Glutamatergic neuron (in vitro differentiated cells): ENCODE measurements around the gene BAG5. TPM values are rescaled to one million over a fixed set of nuclear protein-coding genes. Genes with fewer than 3 reads are reported as not detected.

ENCODE experiments used
- DNase-seq: peaks from one replicate; pipeline ENCODE4 v3.0.0; 2022
- H3K27ac Mint-ChIP-seq: one replicate; pipeline ENCODE4 v1.8.0; 2020; ENCODE audit warnings: mild to moderate bottlenecking, mixed read lengths, inconsistent platforms; ENCODE audit not compliant: unreplicated experiment
- H3K27me3 Mint-ChIP-seq: one replicate; pipeline ENCODE4 v1.8.0; 2020; ENCODE audit warnings: mild to moderate bottlenecking, moderate library complexity, mixed read lengths, inconsistent platforms; ENCODE audit not compliant: unreplicated experiment
- H3K36me3 Mint-ChIP-seq: one replicate; pipeline ENCODE4 v1.8.0; 2020; ENCODE audit warnings: mild to moderate bottlenecking, mixed read lengths, inconsistent platforms; ENCODE audit not compliant: unreplicated experiment
- H3K4me1 Mint-ChIP-seq: one replicate; pipeline ENCODE4 v1.8.0; 2020; ENCODE audit warnings: mild to moderate bottlenecking, low read depth, mixed read lengths, inconsistent platforms; ENCODE audit not compliant: unreplicated experiment
- H3K4me3 Mint-ChIP-seq: one replicate; pipeline ENCODE4 v1.8.0; 2020; ENCODE audit warnings: mild to moderate bottlenecking, mixed read lengths, inconsistent platforms; ENCODE audit not compliant: unreplicated experiment
- H3K9me3 Mint-ChIP-seq: one replicate; pipeline ENCODE4 v1.8.0; 2020; ENCODE audit warnings: mild to moderate bottlenecking, moderate library complexity, mixed read lengths, inconsistent platforms; ENCODE audit not compliant: unreplicated experiment
- CTCF ChIP-seq: fragments of 200-600 bp; sonication (generic); IDR thresholded peaks from one replicate; pipeline ENCODE4 v1.5.0; 2021; ENCODE audit not compliant: partially characterized antibody, unreplicated experiment
- total RNA-seq: library from RNA; stranded (reverse); fragmentation: NEBNext Ultra II Directional; extraction: Animal tissue kit (Norgen Biotek cat#: 25700); gene quantifications from one replicate; pipeline ENCODE4 v1.2.1, GENCODE V29; 2021; ENCODE audit not compliant: unreplicated experiment

Gene BAG5
- total RNA-seq, 1 donor from 2014 or later: 34.4 TPM

DNA sequence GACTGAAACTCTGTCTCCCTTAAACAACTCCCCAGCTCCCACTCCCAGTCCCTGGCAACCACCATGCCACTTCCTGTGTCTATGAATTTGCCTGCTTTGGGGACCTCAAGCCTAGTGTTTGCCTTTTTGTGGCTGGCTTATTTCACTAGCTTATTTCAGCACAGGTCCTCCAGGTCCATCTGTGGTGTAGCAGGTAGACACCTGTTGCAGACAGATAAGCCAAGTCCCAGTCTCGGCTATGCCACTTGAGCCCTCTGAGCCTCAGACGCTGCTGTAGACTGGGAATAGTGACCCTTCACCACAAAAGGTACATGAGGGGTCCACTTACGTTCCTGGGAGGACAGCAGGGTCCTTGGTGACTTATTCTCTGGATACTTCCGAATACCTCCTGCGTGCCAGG, 42.2 kb upstream of the BAG5 start:
- Mint-ChIP-seq H3K4me1 (peaks cover 28% of the 10 kb centered on the region), H3K27me3 (peaks cover 19% of the 10 kb centered on the region), H3K36me3 (peaks cover 4% of the 10 kb centered on the region), H3K4me3 (no peak overlapping the region), H3K27ac (no peak overlapping the region), H3K9me3 (peaks cover 20% of the 10 kb centered on the region)
- TF ChIP-seq CTCF: no peak
- DNase-seq: no peak

- H3K9me3 Mint-ChIP-seq: peaks cover 12% of the 10 kb centered on the region
- no peak for TF ChIP-seq CTCF
- no peak overlapping the region for H3K4me3 Mint-ChIP-seq
- H3K4me1 Mint-ChIP-seq: peaks cover 21% of the 10 kb centered on the region
- peaks cover 7% of the 10 kb centered on the region for H3K27me3 Mint-ChIP-seq
- H3K36me3 Mint-ChIP-seq: no peaks in the 10 kb centered on the region
- H3K27ac Mint-ChIP-seq: no peak overlapping the region
- no peak for DNase-seq
These were observed 38.0 kb upstream of the BAG5 start for GRCh38 chr14:103600503-103600902.

GRCh38 chr14:103597623-103598377, 35.3 kb upstream of the BAG5 start:
- TF ChIP-seq CTCF: no peak
- H3K27ac Mint-ChIP-seq: peak overlapping the region; percentile 33
- peaks cover 17% of the 10 kb centered on the region for H3K27me3 Mint-ChIP-seq
- no peak for DNase-seq
- H3K4me3 Mint-ChIP-seq: no peak overlapping the region
- peaks cover 22% of the 10 kb centered on the region for H3K9me3 Mint-ChIP-seq
- H3K36me3 Mint-ChIP-seq: no peaks in the 10 kb centered on the region
- peaks cover 25% of the 10 kb centered on the region for H3K4me1 Mint-ChIP-seq

DNA sequence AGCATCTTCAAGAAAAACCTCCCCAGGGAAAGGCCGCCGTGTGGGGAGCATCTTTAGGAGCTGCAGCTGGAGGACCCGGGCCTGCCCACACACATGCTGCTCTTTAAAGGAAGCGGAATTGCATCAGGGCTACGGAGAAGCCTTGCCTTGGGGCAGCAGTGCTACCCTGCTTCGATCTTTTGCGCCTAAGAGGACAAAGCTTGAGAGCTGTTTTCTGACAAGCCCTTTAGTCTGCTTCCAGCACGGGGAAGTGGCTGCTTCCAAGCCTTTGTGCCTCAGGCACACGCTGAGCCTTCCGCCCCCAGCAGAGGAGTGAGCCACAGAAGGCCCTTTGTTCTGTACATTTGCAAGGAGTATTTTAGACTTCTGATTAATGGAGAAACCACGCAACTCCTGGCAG, 31.8 kb upstream of the BAG5 start:
- H3K4me1 Mint-ChIP-seq: peaks cover 25% of the 10 kb centered on the region
- H3K4me3 Mint-ChIP-seq: peak overlapping the region; percentile 78
- H3K27ac Mint-ChIP-seq: peak overlapping the region; percentile 99
- TF ChIP-seq CTCF: no peak
- DNase-seq: peak; percentile 58
- no peaks in the 10 kb centered on the region for H3K36me3 Mint-ChIP-seq
- H3K27me3 Mint-ChIP-seq: peaks cover 15% of the 10 kb centered on the region
- peaks cover 18% of the 10 kb centered on the region for H3K9me3 Mint-ChIP-seq

DNA sequence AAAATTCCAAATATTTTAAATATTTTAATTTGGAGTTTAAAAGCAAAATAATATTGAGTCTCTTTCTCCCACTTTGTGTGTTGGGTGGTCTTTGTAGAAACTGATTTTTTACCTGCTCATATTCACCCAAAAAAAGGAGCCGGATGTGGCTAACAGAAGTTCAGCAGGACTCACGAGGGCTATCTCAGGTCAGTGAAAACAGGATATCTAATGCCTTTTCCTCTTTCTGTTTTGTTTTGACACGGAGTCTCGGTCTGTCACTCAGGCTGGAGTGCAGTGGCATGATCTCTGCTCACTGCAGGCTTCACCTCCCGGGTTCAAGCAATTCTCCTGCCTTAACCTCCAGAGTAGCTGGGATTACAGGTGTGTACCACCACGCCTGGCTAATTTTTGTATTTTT, 31.1 kb upstream of the BAG5 start:
- no peak for DNase-seq
- Mint-ChIP-seq H3K4me3 (no peak overlapping the region), H3K4me1 (peaks cover 25% of the 10 kb centered on the region), H3K36me3 (no peaks in the 10 kb centered on the region), H3K27me3 (peaks cover 15% of the 10 kb centered on the region), H3K9me3 (peaks cover 18% of the 10 kb centered on the region), H3K27ac (peak overlapping the region; percentile 99)
- TF ChIP-seq CTCF: no peak
